WERI-Rb-1 (cell line): ENCODE data around the gene GABBR2.

Experiments used
- DNase-seq: peaks from one replicate; pipeline ENCODE4 v3.0.0-alpha.2; 2020
- H3K27ac ChIP-seq: fragments of 250-450 bp; sonication (Bioruptor Pico); 2 replicates; pipeline ENCODE4 v1.5.1; 2020; ENCODE audit warnings: mild to moderate bottlenecking, moderate library complexity
- H3K27me3 ChIP-seq: fragments of 250-450 bp; sonication (Bioruptor Pico); 2 replicates; pipeline ENCODE4 v1.5.1; 2021; ENCODE audit warnings: mild to moderate bottlenecking, low read depth, moderate library complexity; ENCODE audit not compliant: insufficient read depth, severe bottlenecking
- H3K36me3 ChIP-seq: fragments of 250-450 bp; sonication (Bioruptor Pico); 2 replicates; pipeline ENCODE4 v1.5.1; 2020; ENCODE audit warnings: mild to moderate bottlenecking, moderate library complexity
- H3K4me3 ChIP-seq: 2 replicates; pipeline ENCODE4 v1.5.1; 2011; ENCODE audit warnings: low read depth, mild to moderate bottlenecking, control low read depth, low read length
- H3K9me3 ChIP-seq: fragments of 250-450 bp; sonication (Bioruptor Pico); 2 replicates; pipeline ENCODE4 v1.5.1; 2021; ENCODE audit warnings: mild to moderate bottlenecking, moderate library complexity; ENCODE audit not compliant: severe bottlenecking
- CTCF ChIP-seq: IDR thresholded peaks from 2 replicates; pipeline ENCODE4 v1.5.1; 2011; ENCODE audit warnings: low read depth, mild to moderate bottlenecking, control low read depth, inconsistent platforms, low read length

The GABBR2 gene

GRCh38 chr9:98255061-98255577 lies 453.6 kb downstream of the GABBR2 start:
- peak; percentile 22 for DNase-seq
- Histone ChIP-seq H3K9me3 (no peaks in the 10 kb centered on the region), H3K27ac (peak overlapping the region; percentile 97), H3K36me3 (peaks cover 2% of the 10 kb centered on the region; the same call in 1 of the 2 replicates), H3K27me3 (no peaks in the 10 kb centered on the region), H3K4me3 (peak overlapping the region; percentile 81)
- no peak for TF ChIP-seq CTCF

- DNase-seq: no peak
- TF ChIP-seq CTCF: no peak
- H3K27ac ChIP-seq: no peak overlapping the region
Measured at GRCh38 chr9:98254228-98255060, 454.3 kb downstream of the GABBR2 start.

DNA sequence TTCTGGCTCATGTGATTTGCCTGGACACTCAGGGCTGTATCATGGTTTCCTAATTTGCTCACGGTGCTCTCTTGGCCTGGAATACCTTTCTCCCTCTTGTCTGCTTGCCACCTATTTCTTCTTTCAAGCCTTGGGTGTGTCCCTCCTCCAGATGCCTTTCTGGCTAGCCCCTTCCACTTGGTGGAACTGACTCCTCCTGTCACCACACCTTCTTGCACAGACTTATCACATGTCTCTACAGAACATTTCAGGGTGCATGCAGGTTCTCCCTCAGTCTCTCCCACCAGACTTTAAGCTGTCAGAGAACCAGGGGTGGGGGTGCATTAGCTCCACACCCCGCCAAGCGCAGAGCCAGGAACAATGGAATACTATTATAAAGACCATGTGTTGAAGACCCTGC lies 455.2 kb downstream of the GABBR2 start:
- no peak for TF ChIP-seq CTCF
- Histone ChIP-seq H3K4me3 (no peak overlapping the region), H3K9me3 (no peaks in the 10 kb centered on the region), H3K27me3 (no peaks in the 10 kb centered on the region), H3K36me3 (peaks cover 2% of the 10 kb centered on the region), H3K27ac (no peak overlapping the region)
- DNase-seq: no peak

More at GRCh38 chr9:98254228-98255060, 454.3 kb downstream of the GABBR2 start:
- H3K4me3 ChIP-seq: peak overlapping the region; percentile 81; the same call in 1 of the 2 replicates
- no peaks in the 10 kb centered on the region for H3K9me3 ChIP-seq
- H3K36me3 ChIP-seq: peaks cover 2% of the 10 kb centered on the region
- H3K27me3 ChIP-seq: no peaks in the 10 kb centered on the region

DNA sequence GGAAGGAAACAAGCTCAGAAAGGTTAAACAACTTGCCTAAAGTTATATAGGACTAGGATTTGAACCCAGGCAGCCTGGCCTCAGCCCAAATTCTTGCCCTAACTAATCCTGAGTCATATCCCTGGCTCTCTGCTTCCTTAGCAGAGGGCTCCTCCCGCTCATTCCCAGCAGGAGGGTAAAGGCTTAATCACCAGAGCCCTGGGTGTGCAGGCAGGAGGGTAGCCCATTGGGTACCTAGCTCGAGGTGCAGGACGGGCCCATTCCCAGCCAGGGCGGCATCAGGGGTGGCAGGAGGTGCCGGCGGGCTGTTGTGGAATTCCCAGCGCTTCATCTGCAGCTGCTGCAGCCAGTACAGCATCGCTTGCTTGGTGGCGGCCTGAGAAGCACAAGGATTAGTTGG lies 457.2 kb downstream of the GABBR2 start:
- Histone ChIP-seq H3K9me3 (no peaks in the 10 kb centered on the region), H3K27me3 (no peaks in the 10 kb centered on the region), H3K4me3 (no peak overlapping the region), H3K36me3 (peaks cover 2% of the 10 kb centered on the region), H3K27ac (no peak overlapping the region)
- no peak for DNase-seq
- no peak for TF ChIP-seq CTCF

DNA sequence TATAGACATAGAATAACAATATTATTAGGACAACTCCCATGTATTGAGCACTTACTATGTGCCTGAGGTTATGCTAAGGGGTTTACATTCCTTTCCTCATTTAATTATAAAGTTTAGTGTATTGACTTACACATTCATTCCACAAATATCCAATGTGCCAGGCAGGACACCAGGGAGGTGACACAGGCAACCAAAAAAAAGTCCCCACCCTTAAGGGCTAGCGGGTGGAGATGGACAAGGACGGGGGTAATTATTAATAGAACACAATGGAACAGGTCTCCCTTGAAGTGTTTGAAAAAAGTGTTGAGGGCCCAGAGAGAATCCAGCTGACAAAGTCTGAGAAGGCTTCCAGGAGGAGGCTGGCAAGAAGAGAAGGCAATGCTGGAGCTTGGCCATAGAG lies 459.0 kb downstream of the GABBR2 start:
- DNase-seq: no peak
- no peaks in the 10 kb centered on the region for H3K27me3 ChIP-seq
- no peak overlapping the region for H3K4me3 ChIP-seq
- H3K27ac ChIP-seq: no peak overlapping the region
- no peaks in the 10 kb centered on the region for H3K9me3 ChIP-seq
- TF ChIP-seq CTCF: no peak
- peaks cover 2% of the 10 kb centered on the region for H3K36me3 ChIP-seq
